GM18511 (cell line): Measurements from ENCODE around the gene AP1G2.

ENCODE experiments used
- ATAC-seq: cut with Tn5 transposase; IDR thresholded peaks from one replicate; pipeline ENCODE4 v1.9.1; 2021; ENCODE audit warnings: mild to moderate bottlenecking, moderate library complexity; ENCODE audit not compliant: unreplicated experiment

The AP1G2 gene

GRCh38 chr14:23559010-23559925 is 8.3 kb downstream of the AP1G2 start:
- ATAC-seq = no peak

- ATAC-seq = no peak
These were observed 9.1 kb downstream of the AP1G2 start for GRCh38 chr14:23558346-23559009.

- no peak for ATAC-seq
These were observed 9.6 kb downstream of the AP1G2 start for GRCh38 chr14:23557946-23558345.

GRCh38 chr14:23557521-23557920 is 10.1 kb downstream of the AP1G2 start:
- no peak for ATAC-seq

- no peak for ATAC-seq
These were observed 10.7 kb downstream of the AP1G2 start for GRCh38 chr14:23556700-23557440.

GRCh38 chr14:23555882-23556699 is 11.5 kb downstream of the AP1G2 start, which contains the start of gene THTPA:
Gene THTPA, plus strand, starts transcription at chr14:23556271. Its CDS starts 487 bp downstream, at chr14:23556758.
- ATAC-seq = peak; percentile 85

GRCh38 chr14:23555533-23555881 is 12.1 kb downstream of the AP1G2 start:
- no peak for ATAC-seq

GRCh38 chr14:23551266-23552028 is 16.1 kb downstream of the AP1G2 start, which contains the start of gene ZFHX2:
Gene ZFHX2, minus strand, starts transcription at chr14:23551765. Its CDS starts 16,440 bp downstream, at chr14:23535325.
- peak; percentile 53 for ATAC-seq

- no peak for ATAC-seq
These were observed 16.8 kb downstream of the AP1G2 start for GRCh38 chr14:23550812-23551265.

- no peak for ATAC-seq
These were observed 17.3 kb downstream of the AP1G2 start for GRCh38 chr14:23550131-23550811.

GRCh38 chr14:23548351-23549318 is 19.0 kb downstream of the AP1G2 start:
- ATAC-seq = no peak

GRCh38 chr14:23547924-23548323 is 19.7 kb downstream of the AP1G2 start:
- no peak for ATAC-seq

- no peak for ATAC-seq
These were observed 21.0 kb downstream of the AP1G2 start for GRCh38 chr14:23546450-23547035.

- ATAC-seq = no peak
These were observed 21.7 kb downstream of the AP1G2 start for GRCh38 chr14:23545740-23546365.

GRCh38 chr14:23544511-23545447 is 22.8 kb downstream of the AP1G2 start:
- no peak for ATAC-seq

- ATAC-seq = no peak
These were observed 24.2 kb downstream of the AP1G2 start for GRCh38 chr14:23543403-23543802.
